NOMO-1 treated with DMSO at 0.1 percent for 48 hours (cell line): ENCODE data around the gene CHRNB1.

ENCODE experiments used
- DNase-seq: peaks from one replicate; lab custom pipeline; 2025; ENCODE audit not compliant: unreplicated experiment; lab: John Stamatoyannopoulos, UW

CHRNB1 gene, protein sequence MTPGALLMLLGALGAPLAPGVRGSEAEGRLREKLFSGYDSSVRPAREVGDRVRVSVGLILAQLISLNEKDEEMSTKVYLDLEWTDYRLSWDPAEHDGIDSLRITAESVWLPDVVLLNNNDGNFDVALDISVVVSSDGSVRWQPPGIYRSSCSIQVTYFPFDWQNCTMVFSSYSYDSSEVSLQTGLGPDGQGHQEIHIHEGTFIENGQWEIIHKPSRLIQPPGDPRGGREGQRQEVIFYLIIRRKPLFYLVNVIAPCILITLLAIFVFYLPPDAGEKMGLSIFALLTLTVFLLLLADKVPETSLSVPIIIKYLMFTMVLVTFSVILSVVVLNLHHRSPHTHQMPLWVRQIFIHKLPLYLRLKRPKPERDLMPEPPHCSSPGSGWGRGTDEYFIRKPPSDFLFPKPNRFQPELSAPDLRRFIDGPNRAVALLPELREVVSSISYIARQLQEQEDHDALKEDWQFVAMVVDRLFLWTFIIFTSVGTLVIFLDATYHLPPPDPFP

DNA sequence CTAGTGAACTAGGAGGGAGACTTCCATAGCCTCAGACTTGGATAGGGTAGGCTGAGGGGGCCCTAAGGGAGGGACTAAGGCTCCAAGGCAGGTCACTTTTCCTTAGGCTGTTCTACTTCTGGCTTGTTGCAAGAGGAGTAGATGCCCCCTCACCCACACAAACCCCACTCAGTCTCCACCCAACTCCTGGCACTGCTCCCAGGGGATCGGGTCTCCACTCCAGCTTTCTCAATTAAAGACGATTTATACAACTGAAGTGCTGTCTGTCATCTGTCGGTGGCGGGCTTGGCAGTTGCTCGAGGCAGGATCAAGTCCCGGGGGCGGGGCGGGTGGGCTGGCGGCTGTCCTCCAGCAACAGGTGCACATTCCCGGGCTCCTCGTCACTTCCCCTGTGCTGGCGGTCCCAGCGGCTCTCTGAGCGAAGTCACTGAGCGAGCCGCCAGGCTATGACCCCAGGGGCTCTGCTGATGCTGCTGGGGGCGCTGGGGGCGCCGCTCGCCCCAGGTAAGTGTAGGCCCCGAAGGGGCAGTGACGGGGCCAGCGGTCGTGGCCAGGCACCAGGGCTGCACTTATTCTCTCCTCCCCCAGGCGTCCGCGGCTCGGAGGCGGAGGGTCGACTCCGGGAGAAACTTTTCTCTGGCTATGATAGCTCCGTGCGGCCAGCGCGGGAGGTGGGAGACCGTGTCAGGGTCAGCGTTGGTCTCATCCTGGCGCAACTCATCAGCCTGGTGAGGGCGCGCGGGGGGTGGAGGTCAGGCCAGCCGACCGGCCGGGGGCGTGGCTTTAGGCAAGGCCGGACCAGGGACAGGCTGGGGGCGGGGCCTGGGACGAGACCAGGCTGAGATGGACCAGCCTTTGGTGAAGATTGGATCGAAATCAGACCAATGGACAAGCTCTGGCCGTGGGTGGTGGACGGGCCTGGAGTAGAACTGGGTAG is at the start of gene CHRNB1:
Gene CHRNB1 (plus strand): TSS at position 380 of the 937 bp plus-strand sequence. CDS start 67 bp downstream, at position 447.
- DNase-seq: no peak

DNA sequence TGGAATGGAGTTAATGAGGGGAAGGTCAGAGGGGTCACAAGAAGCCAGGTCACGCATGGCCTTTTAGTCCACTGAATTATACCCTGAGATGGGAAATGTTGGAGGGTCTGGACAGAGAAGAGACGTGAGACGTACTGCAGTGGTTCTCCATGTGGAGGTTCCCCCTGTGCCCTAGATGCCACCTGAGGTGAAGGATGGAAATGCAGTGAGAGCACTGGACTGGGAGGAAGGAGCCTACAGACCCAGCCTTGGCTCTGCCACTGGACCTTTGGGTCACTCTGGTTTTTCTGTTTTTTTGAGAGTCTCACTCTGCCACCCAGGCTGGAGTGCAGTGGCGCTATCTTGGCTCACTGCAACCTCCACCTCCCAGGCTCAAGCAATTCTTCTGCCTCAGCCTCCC is 48.7 kb upstream of the CHRNB1 start:
- DNase-seq: no peak

DNA sequence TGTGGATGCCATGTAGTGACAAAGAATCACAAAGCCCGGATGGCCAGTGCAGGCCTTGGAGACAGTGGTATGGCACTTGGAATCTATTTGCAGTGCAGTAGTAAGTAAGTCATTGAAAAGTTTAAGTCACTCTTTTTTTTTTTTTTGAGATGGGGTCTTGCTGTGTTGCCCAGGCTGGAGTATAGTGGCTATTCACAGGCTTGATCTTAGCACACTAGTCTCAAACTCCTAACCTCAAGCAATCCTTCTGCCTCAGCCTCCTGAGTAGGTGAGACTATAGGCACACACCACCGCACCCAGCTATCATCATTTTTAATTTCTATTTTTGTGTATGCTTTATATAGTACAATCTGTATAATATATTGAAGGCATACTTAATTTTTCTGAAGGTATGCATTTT is 46.2 kb upstream of the CHRNB1 start:
- DNase-seq: no peak

DNA sequence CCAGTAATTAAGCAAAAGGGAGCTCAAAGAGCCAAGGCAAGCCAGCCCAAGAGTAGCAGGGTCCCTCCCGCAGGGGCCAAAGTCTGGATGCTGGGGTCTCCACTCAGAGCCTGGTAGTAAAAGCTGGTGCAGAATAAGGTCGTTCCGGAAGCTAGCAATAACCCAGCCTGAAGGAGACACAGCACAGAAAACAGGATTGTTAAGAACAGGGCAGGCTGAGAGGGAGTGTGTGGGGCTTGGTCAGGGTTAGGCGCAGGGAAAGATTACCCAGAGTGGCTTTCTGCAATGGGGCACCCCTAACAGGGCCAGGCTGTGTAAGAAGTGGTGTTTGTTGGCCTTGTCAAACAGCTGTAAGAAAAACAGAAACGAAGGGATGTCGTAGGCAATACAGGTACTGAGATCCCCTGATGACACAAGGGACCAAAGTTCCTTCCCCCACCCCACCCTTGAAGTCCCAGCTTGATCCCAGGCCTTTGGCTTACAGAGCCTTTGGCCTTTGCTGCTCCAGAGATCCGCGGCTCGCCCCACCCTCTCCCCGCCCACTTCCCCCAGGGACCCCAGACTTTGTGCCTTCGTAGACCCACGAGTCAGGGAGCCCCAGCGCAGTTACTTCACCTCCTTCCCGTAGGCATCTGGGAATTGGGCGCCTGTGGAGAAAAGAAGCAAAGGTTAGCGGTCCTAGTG is 41.7 kb upstream of the CHRNB1 start:
- DNase-seq: no peak

DNA sequence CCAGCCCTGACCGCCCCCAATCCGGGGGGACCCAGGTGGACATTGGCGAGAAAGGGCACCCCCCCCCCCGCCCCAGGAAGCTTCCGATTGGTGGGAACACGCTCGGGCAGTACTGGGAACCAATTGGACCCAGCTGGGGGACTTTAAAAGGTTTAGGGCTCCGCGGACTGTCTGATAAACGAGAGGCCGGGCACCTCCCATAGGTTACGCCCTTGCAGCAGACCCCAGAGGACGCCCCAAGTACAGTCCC is 41.2 kb upstream of the CHRNB1 start:
- DNase-seq: peak; percentile 63

DNA sequence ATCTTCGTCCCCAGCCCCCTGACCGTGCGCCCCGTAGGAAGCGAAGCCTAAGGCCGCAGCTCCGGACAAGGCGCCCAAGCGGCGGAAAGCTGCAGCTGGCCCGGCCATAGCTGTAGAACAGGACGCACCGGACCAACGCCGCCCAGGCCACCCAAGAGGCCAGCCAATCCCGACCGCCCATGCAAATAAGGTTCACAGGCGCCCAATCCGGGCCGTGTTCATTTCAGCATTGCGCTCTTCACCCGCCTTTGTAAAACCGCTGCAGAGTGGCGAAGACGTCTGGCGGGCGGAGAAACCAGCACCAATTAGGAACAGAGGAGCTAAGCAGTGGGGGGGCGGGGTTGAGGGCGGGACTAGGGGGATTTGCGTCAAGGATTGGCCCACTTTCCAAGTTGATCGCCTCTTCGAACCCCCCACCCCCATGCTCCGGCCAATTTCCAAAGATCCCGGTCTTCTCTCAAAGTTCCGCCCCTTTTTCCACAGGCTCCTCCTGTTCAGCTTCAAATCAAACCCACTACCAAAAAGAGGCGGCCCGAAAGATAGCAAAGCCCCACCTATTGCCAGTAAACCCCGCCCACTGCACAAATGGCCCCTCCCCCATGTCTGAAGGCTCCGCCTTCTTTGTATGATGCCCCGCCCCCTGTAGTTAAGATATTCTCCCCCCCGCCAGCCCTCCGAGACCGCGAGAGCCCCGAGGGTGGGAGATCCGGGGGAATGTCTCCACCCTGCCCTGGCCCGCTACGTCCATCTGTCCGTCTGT is 40.7 kb upstream of the CHRNB1 start, which contains the start of gene TMEM256:
Gene TMEM256 (minus strand): TSS at position 121 of the 760 bp plus-strand sequence. CDS start 13 bp downstream, at position 108.
- peak; percentile 98 for DNase-seq

DNA sequence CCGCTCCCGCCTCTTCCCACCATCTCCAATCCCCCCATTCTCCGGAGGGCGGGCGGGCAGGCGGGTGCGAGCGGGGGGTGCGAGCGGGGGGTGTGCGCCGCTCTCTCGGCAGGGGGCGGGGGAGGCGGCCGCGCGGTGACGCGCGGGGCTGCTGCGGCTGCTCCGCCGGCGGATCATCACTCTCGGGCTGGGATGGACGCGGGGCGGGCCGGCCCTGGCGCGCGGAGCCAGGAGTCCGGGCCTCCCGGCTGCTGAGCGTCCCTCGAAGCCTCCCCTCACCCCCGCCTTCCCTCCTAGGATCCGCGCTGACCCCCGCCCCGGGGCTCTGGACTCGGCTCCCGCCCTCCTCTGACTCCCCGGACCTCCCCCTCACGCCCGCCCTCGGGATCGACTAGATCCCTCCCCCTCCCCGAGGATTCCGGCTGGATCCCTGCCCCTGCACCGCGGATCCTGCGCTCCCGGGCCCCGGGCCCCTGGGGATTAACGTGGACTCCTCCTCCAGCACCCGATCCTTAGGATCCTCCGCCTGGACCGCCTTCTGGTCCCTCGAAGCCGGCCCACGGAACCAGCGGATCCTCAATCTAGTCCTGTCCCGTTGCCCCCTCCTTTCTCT is 40.0 kb upstream of the CHRNB1 start:
- DNase-seq: no peak

DNA sequence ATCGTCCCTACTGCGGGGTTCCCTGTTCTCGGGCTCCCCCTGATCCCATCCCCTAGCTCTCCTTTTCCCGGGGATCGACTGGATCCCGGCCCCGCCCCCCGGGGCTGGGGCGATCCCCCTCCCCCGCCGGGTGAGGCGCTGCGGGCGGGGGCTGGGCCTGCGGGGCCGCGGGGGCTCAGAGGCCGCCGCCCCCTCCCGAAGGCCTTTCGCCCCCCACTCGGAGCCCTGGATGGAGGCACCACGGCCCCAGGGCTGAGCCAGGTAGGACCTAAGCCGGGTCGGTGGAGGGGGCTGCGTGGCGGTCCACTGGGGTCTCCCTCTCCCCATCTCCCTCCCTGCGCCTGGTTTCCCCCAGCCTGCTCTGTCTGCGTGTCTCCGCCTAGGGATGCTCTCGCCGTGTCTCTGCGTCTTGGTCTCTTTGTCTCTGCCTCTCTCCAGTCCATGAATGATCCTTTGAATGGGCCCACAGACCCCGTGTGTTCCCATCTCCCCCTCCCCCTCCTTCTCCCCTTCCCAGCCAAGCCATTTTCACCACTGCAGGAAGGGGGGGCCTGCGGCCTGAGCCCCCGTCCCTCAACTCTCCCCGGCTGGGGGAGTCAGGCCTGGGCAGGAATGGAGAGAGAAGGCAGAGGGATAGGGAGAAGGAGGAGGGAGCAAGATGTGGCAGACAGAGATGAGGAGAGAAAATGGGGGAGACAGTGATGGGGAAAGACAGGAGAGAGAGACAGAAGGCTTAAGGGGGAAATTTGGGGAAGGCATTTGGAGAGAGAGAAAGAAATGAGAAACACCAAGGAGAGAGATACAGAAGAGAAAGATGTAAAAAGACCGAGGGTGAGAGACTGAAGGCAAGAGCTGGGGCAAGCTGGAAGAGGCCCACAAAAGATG is 39.3 kb upstream of the CHRNB1 start:
- DNase-seq: no peak

DNA sequence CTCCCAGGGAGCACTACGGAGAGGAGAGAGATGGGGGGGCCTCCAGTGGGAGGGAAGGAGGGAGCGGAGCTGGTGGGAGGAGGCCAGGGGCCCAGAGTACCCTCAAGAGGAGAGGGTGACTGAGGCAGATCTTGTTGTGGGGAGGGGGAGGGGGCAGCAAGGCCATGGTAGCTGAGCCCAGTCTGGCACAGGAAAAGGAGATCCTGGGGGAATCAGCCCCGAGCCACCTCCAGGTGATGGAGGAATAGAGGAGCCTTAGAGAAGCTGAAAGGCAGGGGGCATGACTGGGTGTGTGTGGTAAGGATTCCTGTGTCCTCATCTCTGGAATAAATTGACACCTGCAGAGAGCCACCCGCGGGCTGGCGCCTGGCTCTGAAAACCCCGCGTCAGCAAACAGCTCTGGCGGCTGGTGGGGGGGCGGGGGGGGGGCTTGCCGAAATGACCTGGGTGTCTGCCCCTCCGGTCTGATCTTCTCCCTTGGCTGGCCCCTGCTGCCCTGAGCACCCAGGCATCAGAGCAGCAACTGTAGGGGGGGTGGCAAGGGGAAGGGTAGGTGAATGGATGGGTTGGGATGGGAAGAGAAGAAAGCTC is 38.5 kb upstream of the CHRNB1 start:
- DNase-seq: no peak

DNA sequence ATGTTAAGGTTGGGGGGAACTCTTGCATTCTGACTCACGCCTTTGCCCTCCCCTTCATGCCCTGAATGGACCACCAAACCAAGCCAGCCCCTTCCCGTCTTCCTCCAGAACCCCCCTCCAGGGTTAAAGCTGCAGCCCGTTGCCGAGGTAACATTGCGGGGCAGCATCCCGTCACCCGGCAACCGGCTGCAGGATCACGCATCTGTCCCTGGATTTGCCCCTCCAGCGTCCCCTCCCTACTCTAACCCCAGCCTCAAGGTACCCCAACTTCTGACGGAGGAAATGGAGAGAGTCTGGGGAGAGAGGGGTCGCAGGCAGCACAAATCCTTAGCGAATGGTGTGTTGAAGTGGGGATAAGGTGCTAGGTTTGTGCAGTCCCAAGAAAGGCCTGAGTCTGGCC is 37.8 kb upstream of the CHRNB1 start:
- no peak for DNase-seq

DNA sequence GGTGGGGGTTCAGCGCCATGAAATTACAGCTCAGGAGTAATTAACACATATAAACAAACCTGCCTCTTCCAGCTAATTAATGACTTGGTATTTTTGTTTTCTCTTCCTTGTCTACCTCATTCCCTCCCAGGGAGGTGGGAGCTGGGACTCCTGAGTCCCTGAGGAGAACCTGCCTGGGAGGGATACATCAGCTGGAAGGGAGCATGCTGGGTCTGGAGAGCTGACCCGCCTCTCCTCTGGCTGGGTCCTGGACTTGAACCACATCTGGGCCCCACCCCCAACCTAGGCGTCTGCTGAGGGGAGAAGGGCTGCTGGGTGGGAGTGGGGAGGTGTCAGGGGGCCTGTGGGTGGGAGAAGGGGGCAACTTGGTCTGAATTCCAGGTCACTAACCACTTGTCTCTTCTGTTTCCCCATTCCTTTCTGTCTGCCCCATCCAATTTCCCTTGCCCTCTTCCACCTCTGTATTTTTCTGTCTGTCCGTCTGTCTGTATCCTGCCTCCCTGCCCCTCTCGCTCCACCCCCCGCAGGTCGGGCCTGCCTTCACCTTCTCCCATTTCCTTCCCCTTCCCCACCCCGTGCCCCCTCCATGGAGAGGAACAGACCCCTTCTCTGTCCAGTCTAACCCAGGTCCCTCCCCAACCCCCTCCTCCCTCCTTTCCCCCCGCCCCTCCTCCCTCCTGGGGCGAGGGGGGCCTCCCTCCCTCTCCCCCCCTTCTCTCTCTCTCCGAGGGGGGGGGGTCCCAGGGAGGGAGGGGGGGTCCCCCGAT is 37.2 kb upstream of the CHRNB1 start, which contains the start of gene NLGN2:
Gene NLGN2 (plus strand): TSS at position 361 of the 767 bp plus-strand sequence. CDS start 411 bp downstream, outside the sequence.
- DNase-seq: no peak

DNA sequence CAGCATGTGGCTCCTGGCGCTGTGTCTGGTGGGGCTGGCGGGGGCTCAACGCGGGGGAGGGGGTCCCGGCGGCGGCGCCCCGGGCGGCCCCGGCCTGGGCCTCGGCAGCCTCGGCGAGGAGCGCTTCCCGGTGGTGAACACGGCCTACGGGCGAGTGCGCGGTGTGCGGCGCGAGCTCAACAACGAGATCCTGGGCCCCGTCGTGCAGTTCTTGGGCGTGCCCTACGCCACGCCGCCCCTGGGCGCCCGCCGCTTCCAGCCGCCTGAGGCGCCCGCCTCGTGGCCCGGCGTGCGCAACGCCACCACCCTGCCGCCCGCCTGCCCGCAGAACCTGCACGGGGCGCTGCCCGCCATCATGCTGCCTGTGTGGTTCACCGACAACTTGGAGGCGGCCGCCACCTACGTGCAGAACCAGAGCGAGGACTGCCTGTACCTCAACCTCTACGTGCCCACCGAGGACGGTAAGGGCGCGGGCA is 36.6 kb upstream of the CHRNB1 start:
- no peak for DNase-seq

DNA sequence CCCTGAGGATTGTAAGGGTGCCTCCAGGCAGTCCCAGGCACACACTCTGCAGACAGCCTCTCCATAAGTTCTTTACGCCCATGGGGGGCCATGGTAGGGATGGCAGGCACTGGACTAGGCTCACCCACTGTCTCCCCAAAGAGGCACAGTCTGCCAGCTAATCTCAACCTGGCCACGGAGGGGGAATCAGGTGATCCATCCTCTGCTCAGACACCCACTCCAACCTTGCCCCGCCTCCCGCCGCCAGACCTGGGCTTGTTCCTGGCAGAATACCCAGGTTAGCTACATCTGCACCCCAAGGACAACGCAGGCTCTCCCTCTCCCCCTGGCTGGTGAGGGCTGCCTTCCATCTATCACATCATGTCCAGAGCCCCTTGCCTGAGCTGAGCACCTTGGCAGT is 36.0 kb upstream of the CHRNB1 start:
- no peak for DNase-seq

DNA sequence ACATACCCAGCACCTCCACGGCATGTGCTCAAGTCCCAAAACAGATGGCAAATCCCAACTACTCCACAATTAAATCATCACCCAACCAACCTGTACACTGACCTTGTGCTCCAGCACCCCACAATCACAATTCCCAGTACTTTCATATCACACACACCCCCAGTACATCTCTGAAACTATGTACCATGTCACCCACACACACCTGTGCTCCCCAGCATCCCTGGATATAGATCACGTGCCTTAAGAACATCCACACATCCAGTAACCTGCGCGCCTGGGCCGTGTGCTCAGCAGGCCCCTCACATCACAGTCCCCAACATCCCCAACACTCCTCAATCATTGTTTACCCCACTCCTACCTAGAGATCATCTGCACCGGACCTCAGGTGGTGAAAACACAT is 35.1 kb upstream of the CHRNB1 start:
- DNase-seq: no peak

DNA sequence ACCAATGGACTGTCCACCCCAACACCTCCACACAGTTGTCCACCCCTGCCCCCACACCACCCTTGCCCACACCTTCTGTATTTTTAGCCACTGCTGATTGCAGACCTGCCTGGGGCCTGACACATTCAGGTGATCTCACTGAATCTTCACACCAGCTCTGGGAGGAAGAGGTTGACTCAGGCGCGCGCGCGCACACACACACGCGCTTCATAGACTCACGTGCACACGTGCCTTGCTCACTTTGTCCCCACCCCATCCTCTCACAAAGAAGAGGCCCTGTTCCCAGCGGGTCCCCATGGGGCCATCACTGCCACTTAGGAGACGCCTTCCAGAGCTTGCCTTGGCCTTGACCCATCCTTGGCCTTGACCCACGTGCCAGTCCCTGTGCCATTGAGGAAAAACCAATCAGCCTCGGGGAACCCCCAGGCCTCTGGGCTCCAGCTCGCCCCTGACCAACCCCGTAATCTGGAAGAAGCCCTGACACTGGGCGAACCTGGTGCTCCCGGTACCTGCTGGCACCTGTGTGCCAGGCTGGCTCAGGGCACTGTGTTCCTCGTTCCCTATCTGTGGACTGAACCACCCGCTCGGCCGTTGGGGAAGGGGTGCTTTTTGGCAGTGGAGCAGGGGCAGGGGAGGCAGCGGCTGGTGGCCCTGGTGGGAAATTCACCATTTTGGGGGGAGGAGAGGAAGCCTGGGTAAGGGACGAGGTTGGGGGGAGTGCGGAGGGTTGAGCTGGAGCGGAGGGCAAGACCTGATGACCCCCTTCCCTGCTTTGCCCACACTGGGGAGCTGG is 34.0 kb upstream of the CHRNB1 start:
- DNase-seq: no peak

DNA sequence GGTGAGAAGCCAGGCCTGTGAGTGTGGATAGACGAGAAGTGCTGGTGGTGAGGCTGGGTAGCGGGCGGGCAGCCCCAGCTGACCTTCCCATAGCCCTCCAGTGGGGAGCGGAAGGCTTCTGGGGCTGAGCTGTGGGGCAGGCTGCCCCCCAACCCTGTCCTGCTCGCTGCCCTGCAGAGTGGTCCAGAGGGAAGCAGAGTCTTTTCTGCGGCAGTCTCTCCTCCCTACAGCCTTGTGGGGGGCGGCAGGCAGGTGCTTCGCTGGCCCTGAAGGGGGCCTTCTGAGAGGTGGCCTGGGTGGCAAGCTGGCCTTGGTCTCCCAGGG is 33.5 kb upstream of the CHRNB1 start:
- no peak for DNase-seq

DNA sequence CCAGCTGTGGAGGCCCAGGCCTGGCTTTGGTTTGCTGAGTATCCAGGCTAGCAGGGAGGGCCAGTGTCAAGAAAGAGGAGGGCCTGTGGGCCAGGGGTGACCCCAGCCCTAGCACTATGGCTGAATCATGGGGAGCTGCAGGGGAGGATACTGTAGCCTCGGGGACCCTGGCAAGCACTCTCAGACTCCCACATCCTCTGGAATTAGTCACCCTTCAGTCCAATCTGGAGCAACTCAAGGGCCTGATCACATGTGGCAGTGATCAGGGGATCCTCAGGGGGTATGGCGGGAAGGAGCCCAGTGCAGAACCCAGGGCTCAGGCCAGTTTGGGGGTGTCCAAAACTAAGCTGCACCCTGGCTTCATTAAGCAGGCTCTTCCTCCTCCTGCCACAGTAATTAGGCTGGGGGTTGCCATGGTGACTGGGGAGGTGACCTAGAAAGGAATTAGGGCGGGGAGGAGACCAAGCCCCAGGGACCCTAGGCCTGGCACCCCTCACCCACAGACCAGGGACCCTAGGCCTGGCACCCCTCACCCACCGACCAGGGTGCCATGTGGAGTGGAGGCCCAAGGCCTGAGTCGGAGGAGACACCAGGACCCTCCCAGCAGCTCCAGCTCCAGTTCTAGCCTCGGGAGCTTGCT is 31.4 kb upstream of the CHRNB1 start:
- no peak for DNase-seq
